Right lobe of liver (tissue), 4 donors: ENCODE results near the gene CNOT9.

Experiments used
- POLR2A ChIP-seq: fragments of 450-650 bp; IDR thresholded peaks from one replicate; pipeline ENCODE4 v1.6.1; 2017; ENCODE audit warnings: antibody characterized with exemption, mild to moderate bottlenecking
- TF ChIP-seq, protein P1 (sequence below), 4 donors: fragments of 200-600 bp in 3 of 4; fragments of 450-650 bp in 1 of 4; IDR thresholded peaks; one replicate each; pipeline versions ENCODE4 v1.5.1 to v1.8.0; 2016 to 2022; ENCODE audit warnings: antibody characterized with exemption in 4 of 4, mild to moderate bottlenecking in 2 of 4
- donor health status: DM: no; HTN: no; CAD: no.
- donor health status: DM: no; HTN: no; CAD: no.
- donor health status: DM: no; HTN: yes; CAD: no.

DNA sequence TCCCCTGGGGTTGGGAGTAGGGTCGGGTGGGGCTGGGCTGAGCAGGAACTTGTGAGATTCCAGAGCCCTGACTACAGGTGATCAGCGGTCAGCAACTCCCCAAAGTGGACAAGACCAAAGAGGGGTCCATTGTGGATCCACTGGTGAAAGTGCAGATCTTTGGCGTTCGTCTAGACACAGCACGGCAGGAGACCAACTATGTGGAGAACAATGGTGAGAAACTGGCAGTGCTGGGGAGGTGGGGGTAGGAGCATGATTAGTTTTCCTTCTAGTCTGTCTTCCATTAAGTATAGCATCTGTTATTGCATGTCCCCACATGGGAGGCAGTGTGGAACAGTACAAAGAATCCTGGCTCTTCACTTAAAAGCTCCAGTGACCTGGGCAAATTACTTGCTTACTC is 67.1 kb downstream of the CNOT9 start:
- TF ChIP-seq, protein P1, sequence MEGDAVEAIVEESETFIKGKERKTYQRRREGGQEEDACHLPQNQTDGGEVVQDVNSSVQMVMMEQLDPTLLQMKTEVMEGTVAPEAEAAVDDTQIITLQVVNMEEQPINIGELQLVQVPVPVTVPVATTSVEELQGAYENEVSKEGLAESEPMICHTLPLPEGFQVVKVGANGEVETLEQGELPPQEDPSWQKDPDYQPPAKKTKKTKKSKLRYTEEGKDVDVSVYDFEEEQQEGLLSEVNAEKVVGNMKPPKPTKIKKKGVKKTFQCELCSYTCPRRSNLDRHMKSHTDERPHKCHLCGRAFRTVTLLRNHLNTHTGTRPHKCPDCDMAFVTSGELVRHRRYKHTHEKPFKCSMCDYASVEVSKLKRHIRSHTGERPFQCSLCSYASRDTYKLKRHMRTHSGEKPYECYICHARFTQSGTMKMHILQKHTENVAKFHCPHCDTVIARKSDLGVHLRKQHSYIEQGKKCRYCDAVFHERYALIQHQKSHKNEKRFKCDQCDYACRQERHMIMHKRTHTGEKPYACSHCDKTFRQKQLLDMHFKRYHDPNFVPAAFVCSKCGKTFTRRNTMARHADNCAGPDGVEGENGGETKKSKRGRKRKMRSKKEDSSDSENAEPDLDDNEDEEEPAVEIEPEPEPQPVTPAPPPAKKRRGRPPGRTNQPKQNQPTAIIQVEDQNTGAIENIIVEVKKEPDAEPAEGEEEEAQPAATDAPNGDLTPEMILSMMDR (IDR thresholded peaks at IDR 0.05), result no peak
- TF ChIP-seq POLR2A, result no peak
